Thyroid gland (tissue), 4 donors: ENCODE results near the gene HOXB1.

Source experiments
- CTCF ChIP-seq, 6 experiments: fragments of 200-600 bp in 3 of 6; fragments of 450-650 bp in 3 of 6; sonication (generic) in 3 of 6; IDR thresholded peaks; one replicate each; pipeline ENCODE4 v1.5.1; 2016 to 2019; ENCODE audit warnings: antibody characterized with exemption in 6 of 6, mild to moderate bottlenecking in 2 of 6, inconsistent platforms in 1 of 6, moderate library complexity in 1 of 6
- POLR2A ChIP-seq, 2 donors: fragments of 450-650 bp; IDR thresholded peaks; one replicate each; pipeline ENCODE4 v1.6.1; 2017; ENCODE audit warnings: antibody characterized with exemption in 2 of 2, mild to moderate bottlenecking in 2 of 2, moderate library complexity in 1 of 2

- TF ChIP-seq POLR2A (IDR thresholded peaks at IDR 0.05) (no peak), CTCF (IDR thresholded peaks at IDR 0.05) (no peak)
These were observed 16.3 kb downstream of the HOXB1 start for GRCh38 chr17:48514477-48514876.
